HCT116 (cell line): Measurements from ENCODE around the gene GDPD5. TPM values are rescaled to one million over a fixed set of nuclear protein-coding genes. Genes with fewer than 3 reads are reported as not detected.

Source experiments
- ATAC-seq: fragments of 200-7000 bp; cut with Tn5 transposase; 2 replicates; pipeline ENCODE4 v1.9.1; 2020; ENCODE audit warnings: mild to moderate bottlenecking, moderate library complexity
- BruUV-seq: library from RNA; stranded (reverse); fragments of 400-500 nt; replicated peaks from 2 replicates; lab custom pipeline; 2021; lab: Mats Ljungman, UMichigan
- CTCF ChIA-PET: fragments of 300-600 bp; sonication (Branson Sonifier 250); formaldehyde crosslinking; loops from one replicate; lab custom pipeline; 2021; ENCODE audit warnings: antibody characterized with exemption; lab: Charles Lee
- POLR2A ChIA-PET: fragments of 300-600, 350-600 bp; sonication (Branson Sonifier 250); formaldehyde crosslinking; loops from one replicate; lab custom pipeline; 2021; ENCODE audit warnings: antibody characterized with exemption; lab: Charles Lee
- RAD21 ChIA-PET, 2 experiments: fragments of 300-600 bp; sonication (Branson Sonifier 250); formaldehyde crosslinking; loops; one replicate each; lab custom pipeline; 2023; ENCODE audit warnings: low total read pairs in 2 of 2; ENCODE audit not compliant: uncharacterized antibody in 2 of 2, unreplicated experiment in 2 of 2, low non-redundant PET in 1 of 2; lab: Charles Lee
- DNase-seq: peaks from one replicate; pipeline ENCODE4 v3.0.0-alpha.2; 2010; ENCODE audit warnings: low read depth, low spot score
- H2AFZ ChIP-seq: fragments of 200-600 bp; shearing (Covaris generic), sonication (generic); 2 replicates; pipeline ENCODE4 v1.6.1; 2017; ENCODE audit warnings: low read depth, mixed run types, mixed read lengths, antibody characterized with exemption, low read length; ENCODE audit not compliant: poor library complexity, severe bottlenecking
- H3K27ac ChIP-seq: 2 replicates; pipeline ENCODE4 v1.5.1; 2012; ENCODE audit warnings: low read depth, low read length
- H3K27me3 ChIP-seq: fragments of 200-600 bp; sonication (generic); 2 replicates; pipeline ENCODE4 v1.6.1; 2016; ENCODE audit warnings: mixed run types, low read length, mixed read lengths; ENCODE audit not compliant: insufficient read depth
- H3K36me3 ChIP-seq, 2 experiments: fragments of 200-500 bp in 1 of 2; fragments of 200-600 bp in 1 of 2; sonication (Bioruptor generic) in 1 of 2; sonication (generic) in 1 of 2; 2 replicates each; pipeline versions ENCODE4 v1.5.1 to v1.6.1; 2014 to 2016; ENCODE audit warnings: low read length in 2 of 2, inconsistent platforms in 1 of 2, mixed read lengths in 1 of 2, mixed run types in 1 of 2; ENCODE audit not compliant: insufficient read depth in 2 of 2, control insufficient read depth in 1 of 2
- H3K4me1 ChIP-seq, 2 experiments: fragments of 200-600 bp in 1 of 2; sonication (generic) in 1 of 2; 2 replicates each; pipeline versions ENCODE4 v1.5.1 to v1.6.1; 2012 to 2017; ENCODE audit warnings: low read length in 2 of 2, inconsistent platforms in 1 of 2, mild to moderate bottlenecking in 1 of 2, mixed read lengths in 1 of 2, mixed run types in 1 of 2, moderate library complexity in 1 of 2; ENCODE audit not compliant: insufficient read depth in 2 of 2, control insufficient read depth in 1 of 2
- H3K4me2 ChIP-seq: fragments of 200-600 bp; sonication (generic); 2 replicates; pipeline ENCODE4 v1.6.1; 2017; ENCODE audit warnings: mixed run types, low read length, mixed read lengths
- H3K4me3 ChIP-seq, 2 experiments: fragments of 200-600 bp in 1 of 2; sonication (generic) in 1 of 2; replicated peaks in 1 of 2; 2 replicates each; pipeline ENCODE4 v1.5.1; 2011 to 2016; ENCODE audit warnings: low read length in 2 of 2, control low read depth in 1 of 2, low read depth in 1 of 2, mild to moderate bottlenecking in 1 of 2, mixed read lengths in 1 of 2, mixed run types in 1 of 2
- H3K79me2 ChIP-seq: fragments of 200-600 bp; sonication (generic); 2 replicates; pipeline ENCODE4 v1.6.1; 2017; ENCODE audit warnings: mild to moderate bottlenecking, mixed run types, low read length, moderate library complexity, mixed read lengths; ENCODE audit not compliant: insufficient read depth
- H3K9ac ChIP-seq: fragments of 200-600 bp; sonication (generic); 2 replicates; pipeline ENCODE4 v1.6.1; 2016; ENCODE audit warnings: low read length, mixed read lengths
- H3K9me2 ChIP-seq: fragments of 200-600 bp; sonication (generic), shearing (Covaris generic); 2 replicates; pipeline ENCODE4 v1.6.1; 2017; ENCODE audit warnings: mixed run types, mild to moderate bottlenecking, moderate library complexity; ENCODE audit not compliant: insufficient read depth
- H3K9me3 ChIP-seq, 2 experiments: fragments of 200-500 bp in 1 of 2; fragments of 200-600 bp in 1 of 2; sonication (Bioruptor generic) in 1 of 2; sonication (generic) in 1 of 2; 2 replicates each; pipeline ENCODE4 v1.6.1; 2014 to 2017; ENCODE audit warnings: low read length in 2 of 2, mixed read lengths in 2 of 2, inconsistent platforms in 1 of 2, low read depth in 1 of 2, mild to moderate bottlenecking in 1 of 2, mixed run types in 1 of 2, moderate library complexity in 1 of 2; ENCODE audit not compliant: control insufficient read depth in 1 of 2, insufficient read depth in 1 of 2
- H4K20me1 ChIP-seq: fragments of 200-600 bp; sonication (generic), shearing (Covaris generic); 2 replicates; pipeline ENCODE4 v1.6.1; 2017; ENCODE audit warnings: mixed run types, mild to moderate bottlenecking, moderate library complexity; ENCODE audit not compliant: insufficient read depth
- CBX3 ChIP-seq: IDR thresholded peaks from 2 replicates; pipeline ENCODE4 v1.6.1; 2012; ENCODE audit warnings: low read depth
- CTCF ChIP-seq, 3 experiments: fragments of 200-600 bp in 1 of 3; sonication (generic) in 1 of 3; IDR thresholded peaks in 2 of 3; conservative IDR thresholded peaks in 1 of 3; 2 replicates each; pipeline ENCODE4 v1.5.1; 2012 to 2017; ENCODE audit warnings: low read depth in 2 of 3, low read length in 2 of 3, antibody characterized with exemption in 1 of 3, borderline replicate concordance in 1 of 3, control low read depth in 1 of 3, mild to moderate bottlenecking in 1 of 3, mixed read lengths in 1 of 3, mixed run types in 1 of 3, moderate library complexity in 1 of 3; ENCODE audit not compliant: insufficient read depth in 1 of 3
- ELF1 ChIP-seq: IDR thresholded peaks from 2 replicates; pipeline ENCODE4 v1.6.1; 2012; ENCODE audit warnings: low read depth, borderline replicate concordance
- EZH2 ChIP-seq: fragments of 200-600 bp; sonication (generic); IDR thresholded peaks from 2 replicates; pipeline ENCODE4 v1.6.1; 2017; ENCODE audit warnings: antibody characterized with exemption, mixed run types
- FOSL1 ChIP-seq: IDR thresholded peaks from 2 replicates; pipeline ENCODE4 v1.6.1; 2012; ENCODE audit warnings: low read depth
- JUND ChIP-seq: IDR thresholded peaks from 2 replicates; pipeline ENCODE4 v1.6.1; 2012
- POLR2AphosphoS5 ChIP-seq: IDR thresholded peaks from 2 replicates; pipeline ENCODE4 v1.6.1; 2011; ENCODE audit warnings: mild to moderate bottlenecking, low read depth, low read length, moderate library complexity
- RAD21 ChIP-seq: IDR thresholded peaks from 2 replicates; pipeline ENCODE4 v1.6.1; 2012; ENCODE audit warnings: low read depth, mild to moderate bottlenecking
- REST ChIP-seq: IDR thresholded peaks from 2 replicates; pipeline ENCODE4 v1.6.1; 2012; ENCODE audit warnings: low read depth
- SIN3A ChIP-seq: IDR thresholded peaks from 2 replicates; pipeline ENCODE4 v1.6.1; 2012; ENCODE audit warnings: low read depth
- TCF7L2 ChIP-seq: IDR thresholded peaks from 2 replicates; pipeline ENCODE4 v1.7.0; 2011; ENCODE audit warnings: borderline replicate concordance, inconsistent platforms; ENCODE audit not compliant: insufficient read depth, insufficient read length; ENCODE audit errors: extremely low read depth
- ZBTB33 ChIP-seq: IDR thresholded peaks from 2 replicates; pipeline ENCODE4 v1.6.1; 2011; ENCODE audit warnings: mild to moderate bottlenecking, low read length, moderate library complexity; ENCODE audit not compliant: insufficient replicate concordance; ENCODE audit errors: extremely low read depth
- ZFX ChIP-seq: fragments of 450-650 bp; IDR thresholded peaks from 2 replicates; pipeline ENCODE4 v1.6.1; 2017
- ZNF274 ChIP-seq: fragments of 200-500 bp; sonication (Bioruptor generic); IDR thresholded peaks from 2 replicates; pipeline ENCODE4 v1.6.1; 2014; ENCODE audit warnings: mild to moderate bottlenecking, low read depth, low read length, inconsistent platforms
- intact Hi-C: fragments of 100-400 bp; cut with micrococcal nuclease; formaldehyde crosslinking; loops from 2 replicates; pipeline ENCODE4 v1.10.0; 2022
- total RNA-seq: library from RNA; stranded (reverse); gene quantifications from one replicate; pipeline ENCODE4 v1.2.1, GENCODE V29; 2021; ENCODE audit not compliant: unreplicated experiment
- TF ChIP-seq, protein P1 (sequence below): IDR thresholded peaks from 2 replicates; pipeline ENCODE4 v1.6.1; 2012
- TF ChIP-seq, protein P2 (sequence below): IDR thresholded peaks from 2 replicates; pipeline ENCODE4 v1.6.1; 2012

Gene GDPD5
- total RNA-seq, 1 experiment from 2014 or later = 27.5 TPM

DNA sequence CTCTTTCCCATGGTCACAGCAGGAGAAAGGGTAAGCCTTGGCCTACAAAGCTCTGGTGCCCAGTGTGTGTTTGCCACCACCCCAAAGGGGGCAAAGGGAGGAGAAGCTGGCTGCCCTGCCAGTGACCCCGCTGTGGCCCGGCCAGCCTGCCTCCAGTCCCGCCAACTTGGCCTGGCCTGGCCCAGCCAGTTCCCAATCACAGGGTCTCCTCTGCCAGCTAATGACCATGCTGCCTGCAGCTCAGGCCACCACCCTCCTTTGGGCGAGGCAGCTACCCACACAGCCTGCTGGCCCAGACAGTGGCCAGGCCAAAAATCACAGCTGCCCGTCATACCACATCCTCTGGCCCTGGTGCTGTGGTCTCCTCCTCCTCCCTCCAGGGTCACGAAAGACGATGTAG is 5.1 kb downstream of the GDPD5 start (continued):
- TF ChIP-seq ZBTB33 (no peak), RAD21 (no peak)
- TF ChIP-seq, all 23 proteins: peak for 0

DNA sequence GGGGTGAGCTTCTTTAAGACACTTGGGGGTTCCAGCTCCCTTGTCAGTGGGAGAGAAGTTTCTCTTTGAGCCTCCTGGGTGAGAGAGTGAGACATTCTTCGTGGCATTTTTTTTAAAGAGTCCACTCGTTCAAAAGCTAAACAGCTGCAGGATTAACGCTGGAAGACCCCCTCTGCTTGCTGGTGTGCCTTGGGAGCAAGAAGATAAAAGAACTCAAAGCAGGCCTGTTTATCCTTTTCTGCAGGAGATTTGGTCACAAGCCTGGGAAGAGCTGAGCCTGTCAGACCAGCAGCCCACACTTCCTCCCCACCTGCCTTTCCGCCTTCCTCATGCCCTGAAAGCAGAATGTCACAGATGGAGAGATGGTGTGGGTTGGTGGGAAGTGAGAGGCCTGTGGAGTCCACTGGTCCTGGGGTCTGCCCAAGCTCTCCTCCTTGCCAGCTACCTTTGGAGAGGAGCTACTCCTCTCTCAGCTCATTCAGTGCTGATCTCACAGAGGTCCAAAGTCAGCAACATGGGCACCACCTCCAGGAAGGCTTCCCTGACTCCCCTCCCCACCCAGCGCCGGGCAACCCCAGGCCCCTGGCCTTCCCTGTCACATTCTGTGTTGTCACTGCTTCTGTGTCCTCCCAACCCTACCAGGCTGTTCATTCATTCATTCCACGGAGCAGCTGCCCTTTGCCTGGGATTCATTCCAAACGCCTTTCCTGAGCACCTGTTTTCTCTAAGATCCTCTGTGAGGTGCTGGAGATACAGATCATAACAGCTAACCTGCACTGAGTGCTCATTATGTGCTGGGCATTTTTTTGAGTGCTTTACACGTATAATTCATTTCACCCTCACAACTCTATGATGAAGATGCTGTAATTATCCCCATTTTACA is 6.7 kb downstream of the GDPD5 start:
- Histone ChIP-seq H3K9ac (no peak overlapping the region), H3K9me2 (no peaks in the 10 kb centered on the region), H2AFZ (no peak overlapping the region), H3K4me1 (peaks cover 0 to 3% of the 10 kb centered on the region in 2 experiments; a peak in 1 of 4 replicates), H3K27me3 (no peaks in the 10 kb centered on the region), H3K36me3 (no peaks in the 10 kb centered on the region), H3K27ac (no peak overlapping the region), H3K79me2 (no peaks in the 10 kb centered on the region), H3K4me3 (no peak overlapping the region), H3K9me3 (no peaks in the 10 kb centered on the region), H4K20me1 (no peaks in the 10 kb centered on the region), H3K4me2 (no peak overlapping the region)
- intact Hi-C loops = no loop called here
- ATAC-seq = no peak
- no TSS peak for BruUV-seq
- DNase-seq = no peak
- RAD21 ChIA-PET = no interaction called here
- CTCF ChIA-PET = interaction anchor here (1.4 to 1.6 kb wide), 2 partner anchors 13 to 74 kb away, joined by 3 to 4 read pairs; no protein-coding TSS in a partner anchor
- POLR2A ChIA-PET = no interaction called here
- TF ChIP-seq FOSL1 (no peak), TCF7L2 (no peak), REST (no peak), POLR2AphosphoS5 (no peak), ELF1 (no peak), ZFX (no peak), CBX3 (no peak), ZNF274 (no peak), SIN3A (no peak), JUND (no peak), CTCF (IDR thresholded peaks at IDR 0.05 in 2 of 3, conservative IDR thresholded peaks at IDR 0.05 in 1 of 3; ENCODE audit: borderline replicate concordance in 1 of 3, insufficient read depth in 1 of 3, low read depth in 2 of 3, low read length in 2 of 3) (no peak), EZH2 (no peak)
- TF ChIP-seq, protein P1, sequence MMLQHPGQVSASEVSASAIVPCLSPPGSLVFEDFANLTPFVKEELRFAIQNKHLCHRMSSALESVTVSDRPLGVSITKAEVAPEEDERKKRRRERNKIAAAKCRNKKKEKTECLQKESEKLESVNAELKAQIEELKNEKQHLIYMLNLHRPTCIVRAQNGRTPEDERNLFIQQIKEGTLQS = no peak
- TF ChIP-seq, protein P2, sequence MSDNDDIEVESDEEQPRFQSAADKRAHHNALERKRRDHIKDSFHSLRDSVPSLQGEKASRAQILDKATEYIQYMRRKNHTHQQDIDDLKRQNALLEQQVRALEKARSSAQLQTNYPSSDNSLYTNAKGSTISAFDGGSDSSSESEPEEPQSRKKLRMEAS = no peak
